ENCODE data around the gene ENO1. TPM values are rescaled to one million over a fixed set of nuclear protein-coding genes. Genes with fewer than 3 reads are reported as not detected.

The ENO1 gene
- total RNA-seq, 2 experiments from 2014 or later = 2,453 to 2,472 TPM

- DNase-seq = no peak
- H3K4me1 Mint-ChIP-seq = peaks cover 71% of the 10 kb centered on the region
These were observed 3.1 kb downstream of the ENO1 start for GRCh38 chr1:8875216-8875861.

GRCh38 chr1:8874230-8875201 is 4.0 kb downstream of the ENO1 start:
- H3K4me1 Mint-ChIP-seq = peaks cover 71% of the 10 kb centered on the region
- CTCF ChIA-PET = interaction anchor here (0.5 to 4.6 kb wide), 8 partner anchors 8 to 131 kb away, joined by 3 to 38 read pairs (median 4); no protein-coding TSS in a partner anchor
- no peak for DNase-seq
- no peaks in the 10 kb centered on the region for H3K27me3 Mint-ChIP-seq
- H3K9me3 Mint-ChIP-seq = no peaks in the 10 kb centered on the region
- peak overlapping the region; percentile 99 for H3K27ac Mint-ChIP-seq
- peak overlapping the region; percentile 99 for H3K4me3 Mint-ChIP-seq
- POLR2A ChIA-PET = interaction anchor here (0.6 to 10.0 kb wide), 8 partner anchors 9 to 113 kb away, joined by 3 to 119 read pairs (median 6); no protein-coding TSS in a partner anchor
- peaks cover 88% of the 10 kb centered on the region for H3K36me3 Mint-ChIP-seq (ENCODE audit: low read depth)

More at GRCh38 chr1:8875216-8875861, 3.1 kb downstream of the ENO1 start:
- Mint-ChIP-seq H3K9me3 (no peaks in the 10 kb centered on the region), H3K4me3 (peak overlapping the region; percentile 99), H3K36me3 (ENCODE audit: low read depth) (peaks cover 85% of the 10 kb centered on the region), H3K27ac (peak overlapping the region; percentile 99), H3K27me3 (no peaks in the 10 kb centered on the region)
- ChIA-PET POLR2A (interaction anchor here (1.3 to 10.0 kb wide), 4 partner anchors 10 to 32 kb away, joined by 4 to 119 read pairs (median 22); no protein-coding TSS in a partner anchor), CTCF (interaction anchor here (1.2 to 4.6 kb wide), 4 partner anchors 14 to 130 kb away, joined by 4 to 38 read pairs (median 7); no protein-coding TSS in a partner anchor)

- H3K27me3 Mint-ChIP-seq = no peaks in the 10 kb centered on the region
- H3K4me3 Mint-ChIP-seq = peak overlapping the region; percentile 99
- H3K36me3 Mint-ChIP-seq (ENCODE audit: low read depth) = peaks cover 96% of the 10 kb centered on the region
- POLR2A ChIA-PET = interaction anchor here (0.6 to 10.0 kb wide), 9 partner anchors 9 to 201 kb away, joined by 3 to 119 read pairs (median 6); no protein-coding TSS in a partner anchor
- peak; percentile 84 for DNase-seq
- H3K9me3 Mint-ChIP-seq = no peaks in the 10 kb centered on the region
- CTCF ChIA-PET = interaction anchor here (0.5 to 4.6 kb wide), 7 partner anchors 8 to 131 kb away, joined by 3 to 38 read pairs (median 4); no protein-coding TSS in a partner anchor
- peak overlapping the region; percentile 99 for H3K27ac Mint-ChIP-seq
- H3K4me1 Mint-ChIP-seq = peaks cover 74% of the 10 kb centered on the region
These were observed 4.8 kb downstream of the ENO1 start for GRCh38 chr1:8873506-8874229.

- H3K4me1 Mint-ChIP-seq = peaks cover 77% of the 10 kb centered on the region
- no peaks in the 10 kb centered on the region for H3K9me3 Mint-ChIP-seq
- peak overlapping the region; percentile 99 for H3K27ac Mint-ChIP-seq
- no peak for DNase-seq
- POLR2A ChIA-PET = interaction anchor here (0.8 to 10.0 kb wide), 5 partner anchors 8 to 369 kb away, joined by 3 to 119 read pairs (median 19); no protein-coding TSS in a partner anchor
- H3K27me3 Mint-ChIP-seq = no peaks in the 10 kb centered on the region
- H3K4me3 Mint-ChIP-seq = peak overlapping the region; percentile 99
- CTCF ChIA-PET = interaction anchor here (1.0 to 4.6 kb wide), 3 partner anchors 12 to 132 kb away, joined by 4 to 38 read pairs (median 6); no protein-coding TSS in a partner anchor
- peaks cover 96% of the 10 kb centered on the region for H3K36me3 Mint-ChIP-seq (ENCODE audit: low read depth)
These were observed 5.5 kb downstream of the ENO1 start for GRCh38 chr1:8873001-8873400.

- Mint-ChIP-seq H3K4me3 (peak overlapping the region; percentile 99), H3K27ac (peak overlapping the region; percentile 35), H3K9me3 (no peaks in the 10 kb centered on the region), H3K36me3 (ENCODE audit: low read depth) (peaks cover 96% of the 10 kb centered on the region), H3K4me1 (peaks cover 83% of the 10 kb centered on the region), H3K27me3 (no peaks in the 10 kb centered on the region)
- ChIA-PET CTCF (interaction anchor here (0.7 to 4.6 kb wide), 3 partner anchors 11 to 133 kb away, joined by 3 to 38 read pairs (median 7); no protein-coding TSS in a partner anchor), POLR2A (interaction anchor here (0.7 to 10.0 kb wide), 5 partner anchors 8 to 370 kb away, joined by 3 to 119 read pairs (median 3); no protein-coding TSS in a partner anchor)
- DNase-seq = no peak
These were observed 6.5 kb downstream of the ENO1 start for GRCh38 chr1:8871965-8872399.

- Mint-ChIP-seq H3K4me1 (peaks cover 88% of the 10 kb centered on the region), H3K36me3 (ENCODE audit: low read depth) (peaks cover 96% of the 10 kb centered on the region), H3K4me3 (peak overlapping the region; percentile 99), H3K27ac (peak overlapping the region; percentile 41), H3K9me3 (no peaks in the 10 kb centered on the region), H3K27me3 (no peaks in the 10 kb centered on the region)
- POLR2A ChIA-PET = interaction anchor here (0.7 to 10.0 kb wide), 4 partner anchors 9 to 368 kb away, joined by 3 to 119 read pairs (median 4); no protein-coding TSS in a partner anchor
- CTCF ChIA-PET = interaction anchor here (1.1 to 4.6 kb wide), 3 partner anchors 11 to 133 kb away, joined by 4 to 38 read pairs (median 7); no protein-coding TSS in a partner anchor
- DNase-seq = no peak
These were observed 6.9 kb downstream of the ENO1 start for GRCh38 chr1:8871539-8871935.

- DNase-seq = no peak
These were observed 7.6 kb downstream of the ENO1 start for GRCh38 chr1:8870616-8871538.

GRCh38 chr1:8870103-8870502 is 8.4 kb downstream of the ENO1 start:
- no peak for DNase-seq

More at GRCh38 chr1:8870616-8871538, 7.6 kb downstream of the ENO1 start:
- ChIA-PET CTCF (interaction anchor here (0.8 to 4.6 kb wide), 4 partner anchors 10 to 134 kb away, joined by 3 to 38 read pairs (median 6); no protein-coding TSS in a partner anchor), POLR2A (interaction anchor here (1.0 to 10.0 kb wide), 5 partner anchors 9 to 119 kb away, joined by 3 to 119 read pairs (median 4); no protein-coding TSS in a partner anchor)
- H3K4me1 Mint-ChIP-seq = peaks cover 87% of the 10 kb centered on the region
- no peaks in the 10 kb centered on the region for H3K27me3 Mint-ChIP-seq
- peak overlapping the region; percentile 41 for H3K27ac Mint-ChIP-seq
- no peaks in the 10 kb centered on the region for H3K9me3 Mint-ChIP-seq
- H3K36me3 Mint-ChIP-seq (ENCODE audit: low read depth) = peaks cover 95% of the 10 kb centered on the region
- H3K4me3 Mint-ChIP-seq = peak overlapping the region; percentile 5

GRCh38 chr1:8867878-8868567 is 10.5 kb downstream of the ENO1 start:
- ChIA-PET CTCF (interaction anchor here (0.7 to 4.5 kb wide), 3 partner anchors 9 to 137 kb away, joined by 3 to 20 read pairs (median 5); no protein-coding TSS in a partner anchor), POLR2A (interaction anchor here (1.3 to 14.5 kb wide), 5 partner anchors 8 to 137 kb away, joined by 3 to 221 read pairs (median 7); partner anchors contain the start of gene ENO1)
- peak overlapping the region; percentile 55 for H3K27ac Mint-ChIP-seq
- no peaks in the 10 kb centered on the region for H3K27me3 Mint-ChIP-seq
- no peak for DNase-seq
- H3K9me3 Mint-ChIP-seq = no peaks in the 10 kb centered on the region
- peaks cover 70% of the 10 kb centered on the region for H3K4me1 Mint-ChIP-seq
- no peak overlapping the region for H3K4me3 Mint-ChIP-seq
- H3K36me3 Mint-ChIP-seq (ENCODE audit: low read depth) = peaks cover 95% of the 10 kb centered on the region

More at GRCh38 chr1:8870103-8870502, 8.4 kb downstream of the ENO1 start:
- peaks cover 94% of the 10 kb centered on the region for H3K36me3 Mint-ChIP-seq (ENCODE audit: low read depth)
- H3K27ac Mint-ChIP-seq = peak overlapping the region; percentile 41
- ChIA-PET CTCF (interaction anchor here (0.8 to 2.0 kb wide), 2 partner anchors 10 to 135 kb away, joined by 3 to 10 read pairs; no protein-coding TSS in a partner anchor), POLR2A (interaction anchor here (1.0 to 14.5 kb wide), 8 partner anchors 10 to 274 kb away, joined by 3 to 221 read pairs (median 6); partner anchors contain the start of gene ENO1)
- no peaks in the 10 kb centered on the region for H3K9me3 Mint-ChIP-seq
- H3K4me1 Mint-ChIP-seq = peaks cover 80% of the 10 kb centered on the region
- no peaks in the 10 kb centered on the region for H3K27me3 Mint-ChIP-seq
- no peak overlapping the region for H3K4me3 Mint-ChIP-seq

GRCh38 chr1:8866792-8867415 is 11.6 kb downstream of the ENO1 start:
- DNase-seq = no peak
- CTCF ChIA-PET = interaction anchor here (0.7 to 4.5 kb wide), 3 partner anchors 8 to 138 kb away, joined by 3 to 20 read pairs (median 5); no protein-coding TSS in a partner anchor
- H3K9me3 Mint-ChIP-seq = no peaks in the 10 kb centered on the region
- H3K36me3 Mint-ChIP-seq (ENCODE audit: low read depth) = peaks cover 95% of the 10 kb centered on the region
- no peaks in the 10 kb centered on the region for H3K27me3 Mint-ChIP-seq
- POLR2A ChIA-PET = interaction anchor here (0.9 to 14.5 kb wide), 7 partner anchors 7 to 138 kb away, joined by 3 to 221 read pairs (median 7); partner anchors contain the start of genes ENO1 and RERE
- peak overlapping the region; percentile 70 for H3K27ac Mint-ChIP-seq
- peaks cover 69% of the 10 kb centered on the region for H3K4me1 Mint-ChIP-seq
- no peak overlapping the region for H3K4me3 Mint-ChIP-seq

All from activated CD4-positive, alpha-beta memory T cell treated with anti-CD3 and anti-CD28 coated beads, Interleukin-2, amount 10 ng/mL, durations not matched to agents 7 days and 5 days (primary cell).